H9 (cell line): ENCODE data around the gene ERCC6L2. TPM values are rescaled to one million over a fixed set of nuclear protein-coding genes. Genes with fewer than 3 reads are reported as not detected.

ENCODE experiments used
- DNase-seq: peaks from one replicate; pipeline ENCODE4 v3.0.0-alpha.2; 2017
- H2AFZ ChIP-seq: one replicate; pipeline ENCODE4 v1.6.1; 2013; ENCODE audit warnings: mild to moderate bottlenecking, low read length, control low read depth, moderate library complexity
- H2AK5ac ChIP-seq: 2 replicates; pipeline ENCODE4 v1.6.1; 2013; ENCODE audit warnings: low read length, control low read depth, mixed read lengths; ENCODE audit not compliant: insufficient read length
- H2BK120ac ChIP-seq: one replicate; pipeline ENCODE4 v1.6.1; 2013; ENCODE audit warnings: low read depth, mild to moderate bottlenecking, low read length, control low read depth, inconsistent platforms; ENCODE audit not compliant: poor library complexity, severe bottlenecking
- H2BK12ac ChIP-seq: 2 replicates; pipeline ENCODE4 v1.6.1; 2013; ENCODE audit warnings: low read length, control low read depth, mixed read lengths, low read depth; ENCODE audit not compliant: insufficient read length
- H2BK15ac ChIP-seq: 2 replicates; pipeline ENCODE4 v1.6.1; 2013; ENCODE audit warnings: low read depth, low read length, control low read depth
- H2BK20ac ChIP-seq: one replicate; pipeline ENCODE4 v1.6.1; 2013; ENCODE audit warnings: low read depth, mild to moderate bottlenecking, low read length, control low read depth, inconsistent platforms; ENCODE audit not compliant: poor library complexity, severe bottlenecking
- H2BK5ac ChIP-seq: 2 replicates; pipeline ENCODE4 v1.6.1; 2013; ENCODE audit warnings: low read length, control low read depth, mixed read lengths; ENCODE audit not compliant: insufficient read length
- H3K14ac ChIP-seq: 2 replicates; pipeline ENCODE4 v1.6.1; 2013; ENCODE audit warnings: low read length, control low read depth; ENCODE audit not compliant: insufficient read depth
- H3K18ac ChIP-seq: 2 replicates; pipeline ENCODE4 v1.6.1; 2013; ENCODE audit warnings: low read depth, mild to moderate bottlenecking, mixed read lengths, low read length, control low read depth; ENCODE audit not compliant: insufficient read length
- H3K23ac ChIP-seq: 2 replicates; pipeline ENCODE4 v1.6.1; 2013; ENCODE audit warnings: low read length, control low read depth, mixed read lengths, low read depth; ENCODE audit not compliant: insufficient read length
- H3K23me2 ChIP-seq: 2 replicates; pipeline ENCODE4 v1.6.1; 2013; ENCODE audit warnings: low read depth, mild to moderate bottlenecking, mixed read lengths, low read length, control low read depth; ENCODE audit not compliant: insufficient read length, poor library complexity, severe bottlenecking
- H3K27ac ChIP-seq: 2 replicates; pipeline ENCODE4 v1.5.1; 2013; ENCODE audit warnings: low read length, control low read depth, mixed read lengths, low read depth; ENCODE audit not compliant: insufficient read length
- H3K27me3 ChIP-seq: 2 replicates; pipeline ENCODE4 v1.6.1; 2013; ENCODE audit warnings: low read length, control low read depth, inconsistent platforms; ENCODE audit not compliant: insufficient read depth
- H3K4ac ChIP-seq: 2 replicates; pipeline ENCODE4 v1.6.1; 2013; ENCODE audit warnings: low read depth, mild to moderate bottlenecking, control low read depth, inconsistent platforms, low read length, moderate library complexity
- H3K4me1 ChIP-seq: 2 replicates; pipeline ENCODE4 v1.6.1; 2013; ENCODE audit warnings: low read length, control low read depth, inconsistent platforms; ENCODE audit not compliant: insufficient read depth
- H3K4me2 ChIP-seq: 2 replicates; pipeline ENCODE4 v1.6.1; 2013; ENCODE audit warnings: low read length, control low read depth, mixed read lengths; ENCODE audit not compliant: insufficient read length, insufficient read depth
- H3K56ac ChIP-seq: 2 replicates; pipeline ENCODE4 v1.6.1; 2013; ENCODE audit warnings: low read depth, mild to moderate bottlenecking, mixed read lengths, low read length, control low read depth; ENCODE audit not compliant: insufficient read length
- H3K79me1 ChIP-seq: 2 replicates; pipeline ENCODE4 v1.6.1; 2013; ENCODE audit warnings: low read depth, mild to moderate bottlenecking, moderate library complexity, low read length, control low read depth, inconsistent platforms; ENCODE audit not compliant: insufficient read depth, poor library complexity, severe bottlenecking
- H3K79me2 ChIP-seq: 2 replicates; pipeline ENCODE4 v1.6.1; 2013; ENCODE audit warnings: low read length, control low read depth, inconsistent platforms; ENCODE audit not compliant: insufficient read depth
- H3K9ac ChIP-seq: 2 replicates; pipeline ENCODE4 v1.6.1; 2013; ENCODE audit warnings: low read length, control low read depth, mixed read lengths; ENCODE audit not compliant: insufficient read length; ENCODE audit errors: extremely low read depth
- H3K9me3 ChIP-seq: one replicate; pipeline ENCODE4 v1.6.1; 2013; ENCODE audit warnings: low read depth, low read length, inconsistent platforms; ENCODE audit not compliant: control insufficient read depth
- H3T11ph ChIP-seq: one replicate; pipeline ENCODE4 v1.6.1; 2013; ENCODE audit warnings: mild to moderate bottlenecking, low read length, control low read depth, inconsistent platforms
- H4K20me1 ChIP-seq: one replicate; pipeline ENCODE4 v1.6.1; 2013; ENCODE audit not compliant: control insufficient read depth, insufficient read length, insufficient read depth
- H4K5ac ChIP-seq: 2 replicates; pipeline ENCODE4 v1.6.1; 2013; ENCODE audit warnings: low read depth, mild to moderate bottlenecking, mixed read lengths, low read length, control low read depth; ENCODE audit not compliant: insufficient read length
- H4K8ac ChIP-seq: replicated peaks from 2 replicates; pipeline ENCODE4 v1.6.1; 2013; ENCODE audit warnings: low read length, control low read depth, mixed read lengths, low read depth; ENCODE audit not compliant: insufficient read length
- H4K91ac ChIP-seq: 2 replicates; pipeline ENCODE4 v1.6.1; 2013; ENCODE audit warnings: low read depth, mild to moderate bottlenecking, moderate library complexity, mixed read lengths, low read length, control low read depth; ENCODE audit not compliant: insufficient read length
- H3K27ac Mint-ChIP-seq, 3 experiments: 2 replicates in 2 of 3; 3 replicates in 1 of 3; pipeline ENCODE4 v1.8.0; 2020 to 2021; ENCODE audit warnings: mixed read lengths in 3 of 3, mild to moderate bottlenecking in 1 of 3, moderate library complexity in 1 of 3
- H3K27me3 Mint-ChIP-seq: 2 replicates; pipeline ENCODE4 v1.8.0; 2021; ENCODE audit warnings: low read depth, mild to moderate bottlenecking, moderate library complexity, mixed read lengths
- H3K36me3 Mint-ChIP-seq, 3 experiments: 2 replicates in 2 of 3; 3 replicates in 1 of 3; pipeline ENCODE4 v1.8.0; 2020 to 2021; ENCODE audit warnings: low read depth in 3 of 3, mixed read lengths in 3 of 3; ENCODE audit not compliant: insufficient read depth in 1 of 3
- H3K4me1 Mint-ChIP-seq, 2 experiments: 2 replicates each; pipeline ENCODE4 v1.8.0; 2020; ENCODE audit warnings: mixed read lengths in 2 of 2
- H3K4me3 Mint-ChIP-seq, 2 experiments: 2 replicates in 1 of 2; 3 replicates in 1 of 2; pipeline ENCODE4 v1.8.0; 2020 to 2021; ENCODE audit warnings: mild to moderate bottlenecking in 2 of 2, mixed read lengths in 2 of 2, moderate library complexity in 1 of 2
- H3K9me3 Mint-ChIP-seq, 2 experiments: 2 replicates in 1 of 2; 3 replicates in 1 of 2; pipeline ENCODE4 v1.8.0; 2020; ENCODE audit warnings: mild to moderate bottlenecking in 2 of 2, mixed read lengths in 2 of 2, moderate library complexity in 1 of 2
- total RNA-seq: library from RNA; stranded (reverse); gene quantifications from 2 replicates; pipeline ENCODE4 v1.2.1, GENCODE V29; 2021
- TF ChIP-seq, protein P1 (sequence below): fragments of 200-600 bp; sonication (generic); conservative IDR thresholded peaks from 3 replicates; pipeline ENCODE4 v1.8.0; 2021; ENCODE audit warnings: antibody characterized with exemption, mild to moderate bottlenecking

The ERCC6L2 gene
- total RNA-seq, 1 experiment from 2014 or later: 57.7 TPM

- Histone ChIP-seq H2BK15ac (no peak overlapping the region), H3T11ph (no peak overlapping the region)
- peaks cover 0 to 4% of the 10 kb centered on the region in 2 experiments; a peak in 2 of 4 replicates for H3K4me1 Mint-ChIP-seq
Measured at GRCh38 chr9:95903398-95903797, 27.9 kb downstream of the ERCC6L2 start.

More at GRCh38 chr9:95903398-95903797, 27.9 kb downstream of the ERCC6L2 start:
- Histone ChIP-seq H3K4ac (no peak overlapping the region), H3K4me2 (no peak overlapping the region), H3K56ac (no peak overlapping the region), H3K27ac (no peak overlapping the region), H3K9me3 (no peaks in the 10 kb centered on the region), H2BK12ac (no peak overlapping the region), H3K14ac (no peak overlapping the region), H2AFZ (no peak overlapping the region), H3K9ac (no peak overlapping the region), H2AK5ac (no peak overlapping the region), H2BK120ac (no peak overlapping the region), H4K8ac (no peak overlapping the region), H3K23ac (no peak overlapping the region), H4K5ac (no peak overlapping the region), H3K18ac (no peak overlapping the region), H4K20me1 (no peaks in the 10 kb centered on the region), H2BK5ac (no peak overlapping the region), H3K4me1 (no peaks in the 10 kb centered on the region), H3K79me1 (no peaks in the 10 kb centered on the region), H3K79me2 (no peaks in the 10 kb centered on the region), H2BK20ac (no peak overlapping the region), H3K27me3 (no peaks in the 10 kb centered on the region), H3K23me2 (no peaks in the 10 kb centered on the region), H4K91ac (no peak overlapping the region)
- no peak for DNase-seq
- Mint-ChIP-seq H3K9me3 (no peaks in the 10 kb centered on the region), H3K4me3 (no peak overlapping the region), H3K27me3 (no peaks in the 10 kb centered on the region), H3K27ac (no peak overlapping the region), H3K36me3 (peaks cover 0 to 2% (median 0%) of the 10 kb centered on the region in 3 experiments; a peak in 1 of 7 replicates)
- TF ChIP-seq, protein P1, sequence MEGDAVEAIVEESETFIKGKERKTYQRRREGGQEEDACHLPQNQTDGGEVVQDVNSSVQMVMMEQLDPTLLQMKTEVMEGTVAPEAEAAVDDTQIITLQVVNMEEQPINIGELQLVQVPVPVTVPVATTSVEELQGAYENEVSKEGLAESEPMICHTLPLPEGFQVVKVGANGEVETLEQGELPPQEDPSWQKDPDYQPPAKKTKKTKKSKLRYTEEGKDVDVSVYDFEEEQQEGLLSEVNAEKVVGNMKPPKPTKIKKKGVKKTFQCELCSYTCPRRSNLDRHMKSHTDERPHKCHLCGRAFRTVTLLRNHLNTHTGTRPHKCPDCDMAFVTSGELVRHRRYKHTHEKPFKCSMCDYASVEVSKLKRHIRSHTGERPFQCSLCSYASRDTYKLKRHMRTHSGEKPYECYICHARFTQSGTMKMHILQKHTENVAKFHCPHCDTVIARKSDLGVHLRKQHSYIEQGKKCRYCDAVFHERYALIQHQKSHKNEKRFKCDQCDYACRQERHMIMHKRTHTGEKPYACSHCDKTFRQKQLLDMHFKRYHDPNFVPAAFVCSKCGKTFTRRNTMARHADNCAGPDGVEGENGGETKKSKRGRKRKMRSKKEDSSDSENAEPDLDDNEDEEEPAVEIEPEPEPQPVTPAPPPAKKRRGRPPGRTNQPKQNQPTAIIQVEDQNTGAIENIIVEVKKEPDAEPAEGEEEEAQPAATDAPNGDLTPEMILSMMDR: no peak
